Mucosa of descending colon (tissue), 3 donors: Measurements from ENCODE around the gene STARD9. TPM values are rescaled to one million over a fixed set of nuclear protein-coding genes. Genes with fewer than 3 reads are reported as not detected.

Experiments used
- ATAC-seq: fragments of 200-7000 bp; cut with Tn5 transposase; one replicate; pipeline ENCODE4 v1.9.1; 2020; ENCODE audit warnings: mild to moderate bottlenecking, moderate library complexity
- DNase-seq, 3 donors: peaks; one replicate each; pipeline ENCODE4 v3.0.0-alpha.2; 2020
- H3K36me3 ChIP-seq: fragments of 200-600 bp; one replicate; pipeline ENCODE4 v1.8.0; 2021; ENCODE audit warnings: low read depth, mild to moderate bottlenecking
- H3K4me1 ChIP-seq: fragments of 200-600 bp; one replicate; pipeline ENCODE4 v1.8.0; 2021; ENCODE audit warnings: low read depth, mild to moderate bottlenecking
- H3K4me3 ChIP-seq: fragments of 200-600 bp; one replicate; pipeline ENCODE4 v1.8.0; 2021; ENCODE audit warnings: mild to moderate bottlenecking
- H3K9me3 ChIP-seq: fragments of 200-600 bp; one replicate; pipeline ENCODE4 v1.8.0; 2021; ENCODE audit warnings: mild to moderate bottlenecking
- intact Hi-C, 2 donors: fragments of 100-400 bp; cut with DNase I in 1 of 2; cut with micrococcal nuclease in 1 of 2; formaldehyde crosslinking; loops; one replicate each; pipeline versions ENCODE4 v1.11.0 to v1.11.1; 2022; cut with DNase I, micrococcal nuclease
- total RNA-seq, 3 donors: library from RNA; stranded (reverse); fragmentation: NEBNext Ultra II Directional in 2 of 3; extraction: Animal tissue kit (Norgen Biotek cat#: 25700) in 2 of 3; gene quantifications; one replicate each; pipeline versions ENCODE4 v1.2.1 to v1.2.4, GENCODE V29; 2021 to 2023
- TF ChIP-seq, protein P1 (sequence below): fragments of 200-600 bp; IDR thresholded peaks from one replicate; pipeline ENCODE4 v1.8.0; 2022; ENCODE audit warnings: antibody characterized with exemption, mild to moderate bottlenecking
- donor health status: DM: no; HTN: no; CAD: no; lungs with moderate emphysema.
- donor health status: DM: no; HTN: no; CAD: no.
- donor health status: DM: no; HTN: yes; CAD: no.

STARD9 gene
- total RNA-seq, 3 donors from 2014 or later, result 6.1 to 42.8 (median 8.5) TPM

DNA sequence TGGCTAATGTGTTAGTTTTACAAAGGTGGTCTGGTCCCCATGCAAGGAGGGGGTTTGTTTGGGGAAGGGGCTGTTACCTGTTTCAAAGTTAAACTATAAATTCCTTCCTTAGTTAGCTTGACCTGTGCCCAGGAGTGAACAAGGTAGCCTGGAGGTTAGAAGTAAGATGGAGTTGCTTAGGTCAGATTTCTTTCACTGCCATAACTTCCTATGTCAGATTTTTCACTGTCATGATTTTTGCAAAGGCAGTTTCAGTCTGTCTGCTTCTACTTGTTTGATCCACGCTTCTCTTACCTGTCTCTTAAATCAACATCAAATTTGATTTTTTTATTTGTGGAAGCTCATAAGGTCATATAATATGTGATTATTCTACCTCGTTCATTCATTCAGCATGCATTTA, 28.6 kb downstream of the STARD9 start:
- peaks cover 3% of the 10 kb centered on the region for H3K4me1 ChIP-seq
- no peak for ATAC-seq
- TF ChIP-seq, protein P1, sequence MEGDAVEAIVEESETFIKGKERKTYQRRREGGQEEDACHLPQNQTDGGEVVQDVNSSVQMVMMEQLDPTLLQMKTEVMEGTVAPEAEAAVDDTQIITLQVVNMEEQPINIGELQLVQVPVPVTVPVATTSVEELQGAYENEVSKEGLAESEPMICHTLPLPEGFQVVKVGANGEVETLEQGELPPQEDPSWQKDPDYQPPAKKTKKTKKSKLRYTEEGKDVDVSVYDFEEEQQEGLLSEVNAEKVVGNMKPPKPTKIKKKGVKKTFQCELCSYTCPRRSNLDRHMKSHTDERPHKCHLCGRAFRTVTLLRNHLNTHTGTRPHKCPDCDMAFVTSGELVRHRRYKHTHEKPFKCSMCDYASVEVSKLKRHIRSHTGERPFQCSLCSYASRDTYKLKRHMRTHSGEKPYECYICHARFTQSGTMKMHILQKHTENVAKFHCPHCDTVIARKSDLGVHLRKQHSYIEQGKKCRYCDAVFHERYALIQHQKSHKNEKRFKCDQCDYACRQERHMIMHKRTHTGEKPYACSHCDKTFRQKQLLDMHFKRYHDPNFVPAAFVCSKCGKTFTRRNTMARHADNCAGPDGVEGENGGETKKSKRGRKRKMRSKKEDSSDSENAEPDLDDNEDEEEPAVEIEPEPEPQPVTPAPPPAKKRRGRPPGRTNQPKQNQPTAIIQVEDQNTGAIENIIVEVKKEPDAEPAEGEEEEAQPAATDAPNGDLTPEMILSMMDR, result no peak
- intact Hi-C loops, result no loop called here
- DNase-seq, result no peak
- H3K9me3 ChIP-seq, result no peaks in the 10 kb centered on the region
- no peak overlapping the region for H3K4me3 ChIP-seq
- H3K36me3 ChIP-seq, result no peaks in the 10 kb centered on the region

DNA sequence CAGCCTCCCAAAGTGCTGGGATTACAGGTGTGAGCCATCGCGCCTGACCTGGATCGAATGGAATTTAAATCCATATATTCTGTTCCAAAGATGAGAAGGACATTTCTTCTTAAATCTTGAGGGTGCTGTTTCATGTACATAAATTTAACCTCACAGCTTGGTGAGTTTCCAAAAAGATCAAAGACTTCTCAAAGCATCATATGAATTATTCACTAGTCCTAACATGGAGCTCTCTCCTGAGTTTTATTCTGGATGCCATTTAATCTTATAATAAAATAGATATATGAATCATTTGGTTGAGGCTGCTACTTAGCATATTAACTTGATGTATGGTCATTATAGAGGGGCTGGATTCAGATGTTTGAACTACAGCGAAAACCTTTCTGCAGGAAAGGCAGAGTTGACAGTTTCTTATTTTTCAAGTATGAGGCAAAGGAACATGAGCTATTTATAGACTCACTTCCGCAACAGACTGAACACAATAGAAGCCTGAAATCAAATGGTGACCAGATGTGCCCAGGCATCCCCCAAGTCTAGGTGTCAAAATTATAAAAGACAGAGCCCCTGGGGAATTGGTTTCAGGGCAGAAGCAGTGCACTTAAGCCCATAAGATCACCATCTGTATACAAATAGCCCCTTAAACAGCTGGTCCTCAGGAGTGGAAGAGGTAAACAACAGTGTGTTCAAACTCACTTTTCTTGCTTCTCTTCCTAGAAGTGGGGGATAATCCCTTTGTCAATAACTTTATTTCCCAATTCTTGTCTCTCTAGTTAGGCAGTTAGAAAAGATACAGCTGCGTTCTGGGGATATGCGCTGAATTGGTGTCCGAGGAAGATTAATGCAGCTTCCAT, 29.7 kb downstream of the STARD9 start:
- DNase-seq, result no peak

DNA sequence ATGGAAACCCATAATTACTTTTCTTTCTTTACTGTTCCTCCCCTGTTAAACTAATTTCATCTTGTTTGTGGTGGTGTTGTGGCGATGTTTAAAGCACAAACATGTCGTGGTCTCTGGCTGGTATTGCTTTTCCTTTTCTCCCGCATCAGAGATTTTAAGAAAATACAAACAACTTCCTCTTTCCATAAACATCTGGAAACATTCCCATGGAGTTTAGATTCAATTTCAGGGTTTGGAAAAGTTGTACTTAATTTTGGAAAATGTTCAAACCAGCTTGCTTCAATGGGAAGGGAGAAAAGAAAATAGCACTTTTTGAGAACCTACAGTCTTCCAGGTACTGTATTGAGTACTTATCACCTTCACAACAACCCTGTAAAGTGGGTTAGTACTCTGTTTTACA, 30.4 kb downstream of the STARD9 start:
- Histone ChIP-seq H3K36me3 (no peaks in the 10 kb centered on the region), H3K4me3 (no peak overlapping the region), H3K4me1 (peaks cover 3% of the 10 kb centered on the region), H3K9me3 (no peaks in the 10 kb centered on the region)
- ATAC-seq (no peak), DNase-seq (no peak)
- intact Hi-C loops, result no loop called here
- TF ChIP-seq, protein P1, result no peak

More for the DNA sequence above, 29.7 kb downstream of the STARD9 start:
- H3K9me3 ChIP-seq, result no peaks in the 10 kb centered on the region
- H3K4me3 ChIP-seq, result no peak overlapping the region
- H3K36me3 ChIP-seq, result no peaks in the 10 kb centered on the region
- ATAC-seq, result peak; percentile 50
- peaks cover 3% of the 10 kb centered on the region for H3K4me1 ChIP-seq
- TF ChIP-seq, protein P1, result no peak
- intact Hi-C loops, result no loop called here

DNA sequence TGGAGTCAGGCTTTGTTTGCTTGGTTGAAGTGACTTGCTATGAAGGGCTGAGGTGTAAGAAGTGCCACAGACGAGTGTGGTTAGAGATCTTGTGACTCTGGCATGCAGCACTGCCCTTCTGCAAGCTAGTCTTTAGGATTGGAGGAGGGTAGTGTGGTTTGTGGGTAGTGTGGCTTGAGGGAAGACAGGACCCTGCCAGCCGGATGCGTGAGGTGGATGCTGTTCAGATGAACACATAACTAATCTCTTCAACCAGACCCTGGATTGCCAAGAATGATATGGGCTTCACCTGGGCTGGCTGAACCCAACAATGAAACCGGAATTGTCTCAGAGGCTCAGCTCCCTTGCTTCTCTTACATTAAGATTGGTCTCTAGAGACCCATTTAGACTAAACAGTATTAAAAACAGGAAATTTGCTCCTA, 32.7 kb downstream of the STARD9 start:
- H3K4me1 ChIP-seq, result peaks cover 3% of the 10 kb centered on the region
- intact Hi-C loops, result no loop called here
- TF ChIP-seq, protein P1, result no peak
- H3K9me3 ChIP-seq, result no peaks in the 10 kb centered on the region
- DNase-seq (no peak), ATAC-seq (peak; percentile 38)
- H3K36me3 ChIP-seq, result no peaks in the 10 kb centered on the region
- no peak overlapping the region for H3K4me3 ChIP-seq

DNA sequence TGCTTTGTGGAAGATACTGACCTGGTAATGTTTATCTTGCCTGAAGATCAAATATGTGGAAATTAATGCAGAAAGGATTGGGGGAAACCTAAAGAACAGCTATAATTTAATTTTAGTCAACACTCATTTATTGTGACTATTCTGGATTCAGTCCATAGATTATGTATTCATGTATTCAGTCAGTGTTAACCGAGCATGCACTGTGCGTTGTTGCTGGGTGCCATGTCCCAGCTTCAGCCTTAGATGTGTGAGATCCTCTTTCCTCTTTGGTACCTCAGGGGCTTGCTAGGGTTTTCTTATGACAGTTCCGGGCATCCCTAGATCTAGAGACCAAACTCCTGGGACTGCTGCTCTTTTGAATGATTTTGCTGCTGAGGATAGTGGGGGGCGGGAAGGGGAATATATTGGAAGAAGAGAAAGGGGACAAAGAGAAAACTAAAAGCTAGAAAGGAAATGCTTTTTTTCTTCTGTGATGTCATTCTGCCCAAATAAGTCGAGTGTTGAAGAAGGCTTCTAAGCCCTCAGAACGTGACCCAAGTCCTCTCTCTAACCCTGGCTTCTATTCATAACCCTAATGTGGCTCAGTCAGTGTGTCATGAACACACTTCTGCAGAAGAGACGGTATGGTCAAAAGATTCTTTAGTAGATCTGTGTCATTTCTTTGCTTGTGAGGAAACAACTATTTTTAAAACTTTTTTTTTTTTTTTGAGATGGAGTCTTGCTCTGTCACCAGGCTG, 33.5 kb downstream of the STARD9 start:
- DNase-seq (no peak), ATAC-seq (no peak)
- H3K4me1 ChIP-seq, result peaks cover 3% of the 10 kb centered on the region
- TF ChIP-seq, protein P1, result no peak
- H3K36me3 ChIP-seq, result no peaks in the 10 kb centered on the region
- intact Hi-C loops, result no loop called here
- H3K4me3 ChIP-seq, result no peak overlapping the region
- H3K9me3 ChIP-seq, result no peaks in the 10 kb centered on the region
